Activated T-cell treated with anti-CD3 and anti-CD28 coated beads, Interleukin-2, amount 50 U/mL, for 72 hours (primary cell): ENCODE results near the gene OR4D11. TPM values are rescaled to one million over a fixed set of nuclear protein-coding genes. Genes with fewer than 3 reads are reported as not detected.
A peak's percentile ranks its signal among the peaks of the same experiment; 100 is the strongest.
"Not testable (repeated sequence)": the region's sequence is repeated elsewhere in the genome, so short reads cannot be mapped to it uniquely, and the experiment has no call there.

Experiments
- ATAC-seq, 2 donors: fragments of 150-1000 bp; cut with Tn5 transposase; replicated peaks in 1 of 2; 2 replicates each; pipeline ENCODE4 v1.10.0; 2021; ENCODE audit warnings: moderate library complexity in 2 of 2, mild to moderate bottlenecking in 1 of 2
- DNase-seq, 2 donors: peaks; one replicate each; pipeline ENCODE4 v3.0.0; 2021 to 2022; ENCODE audit warnings: mixed read lengths in 1 of 2
- H3K27ac Mint-ChIP-seq: one replicate; pipeline ENCODE4 v1.8.0; 2022; ENCODE audit warnings: mild to moderate bottlenecking, moderate library complexity, mixed read lengths
- H3K27me3 Mint-ChIP-seq: one replicate; pipeline ENCODE4 v1.8.0; 2022; ENCODE audit warnings: low read depth, mixed read lengths
- H3K36me3 Mint-ChIP-seq, 2 donors: one replicate each; pipeline ENCODE4 v1.8.0; 2022; ENCODE audit warnings: mixed read lengths in 2 of 2, mild to moderate bottlenecking in 1 of 2; ENCODE audit not compliant: insufficient read depth in 2 of 2
- H3K4me1 Mint-ChIP-seq: one replicate; pipeline ENCODE4 v1.8.0; 2022; ENCODE audit warnings: low read depth, mixed read lengths
- H3K4me3 Mint-ChIP-seq, 2 donors: one replicate each; pipeline ENCODE4 v1.8.0; 2022; ENCODE audit warnings: mild to moderate bottlenecking in 2 of 2, mixed read lengths in 2 of 2, moderate library complexity in 2 of 2
- H3K9me3 Mint-ChIP-seq, 2 donors: one replicate each; pipeline ENCODE4 v1.8.0; 2022; ENCODE audit warnings: mixed read lengths in 2 of 2
- total RNA-seq, 2 donors: library from RNA; stranded (reverse); gene quantifications; one replicate each; pipeline ENCODE4 v1.2.3, GENCODE V29; 2022

OR4D11 gene
- total RNA-seq, 2 donors from 2014 or later: not detected

- Mint-ChIP-seq H3K4me3 (no peak overlapping the region), H3K9me3 (no peaks in the 10 kb centered on the region), H3K27ac (no peak overlapping the region), H3K36me3 (no peaks in the 10 kb centered on the region), H3K27me3 (no peaks in the 10 kb centered on the region), H3K4me1 (peaks cover 5% of the 10 kb centered on the region)
- no peak for DNase-seq
- no peak for ATAC-seq
These were observed 25.3 kb downstream of the OR4D11 start for GRCh38 chr11:59528711-59529110.

GRCh38 chr11:59532620-59533019 lies 29.2 kb downstream of the OR4D11 start:
- Mint-ChIP-seq H3K9me3 (no peaks in the 10 kb centered on the region), H3K4me1 (peaks cover 14% of the 10 kb centered on the region), H3K36me3 (no peaks in the 10 kb centered on the region), H3K27ac (no peak overlapping the region), H3K4me3 (no peak overlapping the region), H3K27me3 (no peaks in the 10 kb centered on the region)
- DNase-seq: no peak
- ATAC-seq: no peak

- H3K36me3 Mint-ChIP-seq: no peaks in the 10 kb centered on the region
- no peak for DNase-seq
- ATAC-seq: no peak
- H3K4me1 Mint-ChIP-seq: peaks cover 19% of the 10 kb centered on the region
- no peaks in the 10 kb centered on the region for H3K9me3 Mint-ChIP-seq
- no peaks in the 10 kb centered on the region for H3K27me3 Mint-ChIP-seq
- H3K4me3 Mint-ChIP-seq: no peak overlapping the region
- no peak overlapping the region for H3K27ac Mint-ChIP-seq
These were observed 31.3 kb downstream of the OR4D11 start for GRCh38 chr11:59534676-59535075.

- ATAC-seq (no peak), DNase-seq (no peak)
- Mint-ChIP-seq H3K27me3 (no peaks in the 10 kb centered on the region), H3K4me1 (peaks cover 15% of the 10 kb centered on the region), H3K4me3 (no peak overlapping the region), H3K36me3 (peaks cover 0 to 2% of the 10 kb centered on the region in 2 donors), H3K9me3 (peaks cover 0 to 2% of the 10 kb centered on the region in 2 donors), H3K27ac (no peak overlapping the region)
These were observed 38.9 kb downstream of the OR4D11 start for GRCh38 chr11:59542142-59542810.

- H3K36me3 Mint-ChIP-seq: not testable (repeated sequence)
These were observed 40.3 kb downstream of the OR4D11 start for GRCh38 chr11:59543713-59544112.

GRCh38 chr11:59544869-59545178 lies 41.4 kb downstream of the OR4D11 start:
- Mint-ChIP-seq H3K4me3 (no peak overlapping the region), H3K4me1 (peaks cover 20% of the 10 kb centered on the region), H3K9me3 (peaks cover 0 to 2% of the 10 kb centered on the region in 2 donors), H3K27ac (no peak overlapping the region), H3K27me3 (no peaks in the 10 kb centered on the region), H3K36me3 (peaks cover 0 to 2% of the 10 kb centered on the region in 2 donors)
- DNase-seq (no peak), ATAC-seq (no peak)

More at GRCh38 chr11:59543713-59544112, 40.3 kb downstream of the OR4D11 start:
- H3K27me3 Mint-ChIP-seq, H3K27ac Mint-ChIP-seq, DNase-seq, H3K4me1 Mint-ChIP-seq, ATAC-seq, H3K4me3 Mint-ChIP-seq, H3K9me3 Mint-ChIP-seq: not testable (repeated sequence)

- H3K4me3 Mint-ChIP-seq: no peak overlapping the region
These were observed 42.0 kb downstream of the OR4D11 start for GRCh38 chr11:59545179-59546020.

GRCh38 chr11:59547605-59548308 lies 44.4 kb downstream of the OR4D11 start:
- H3K4me3 Mint-ChIP-seq, H3K27me3 Mint-ChIP-seq, H3K9me3 Mint-ChIP-seq, DNase-seq, ATAC-seq, H3K36me3 Mint-ChIP-seq, H3K27ac Mint-ChIP-seq: not testable (repeated sequence)
- peaks cover 32% of the 10 kb centered on the region for H3K4me1 Mint-ChIP-seq

More at GRCh38 chr11:59545179-59546020, 42.0 kb downstream of the OR4D11 start:
- peak in 1 of 2 donors; percentile 12 for ATAC-seq
- Mint-ChIP-seq H3K27me3 (no peaks in the 10 kb centered on the region), H3K36me3 (peaks cover 0 to 2% of the 10 kb centered on the region in 2 donors), H3K27ac (no peak overlapping the region), H3K9me3 (peaks cover 0 to 2% of the 10 kb centered on the region in 2 donors), H3K4me1 (peaks cover 23% of the 10 kb centered on the region)
- no peak for DNase-seq

GRCh38 chr11:59548309-59548656 lies 44.9 kb downstream of the OR4D11 start:
- DNase-seq (no peak), ATAC-seq (no peak)
- peaks cover 0 to 2% of the 10 kb centered on the region in 2 donors for H3K9me3 Mint-ChIP-seq
- H3K27ac Mint-ChIP-seq: no peak overlapping the region
- no peaks in the 10 kb centered on the region for H3K27me3 Mint-ChIP-seq
- peaks cover 32% of the 10 kb centered on the region for H3K4me1 Mint-ChIP-seq
- no peak overlapping the region for H3K4me3 Mint-ChIP-seq
- H3K36me3 Mint-ChIP-seq: peaks cover 0 to 2% of the 10 kb centered on the region in 2 donors

GRCh38 chr11:59550368-59550841 lies 47.0 kb downstream of the OR4D11 start:
- H3K4me1 Mint-ChIP-seq: peaks cover 27% of the 10 kb centered on the region
- ATAC-seq (peak; percentile 93 to 94), DNase-seq (peak; percentile 88 to 92)
- peak overlapping the region; percentile 89 to 100 for H3K4me3 Mint-ChIP-seq
- H3K36me3 Mint-ChIP-seq: no peaks in the 10 kb centered on the region
- H3K9me3 Mint-ChIP-seq: no peaks in the 10 kb centered on the region
- H3K27ac Mint-ChIP-seq: peak overlapping the region; percentile 100
- no peaks in the 10 kb centered on the region for H3K27me3 Mint-ChIP-seq

GRCh38 chr11:59550842-59551658 lies 47.7 kb downstream of the OR4D11 start:
- Mint-ChIP-seq H3K27ac (peak overlapping the region; percentile 100), H3K4me1 (peaks cover 33% of the 10 kb centered on the region)

GRCh38 chr11:59551659-59552521 lies 48.5 kb downstream of the OR4D11 start:
- peaks cover 41% of the 10 kb centered on the region for H3K4me1 Mint-ChIP-seq
- peak overlapping the region; percentile 89 to 100 for H3K4me3 Mint-ChIP-seq
- H3K9me3 Mint-ChIP-seq: no peaks in the 10 kb centered on the region
- no peaks in the 10 kb centered on the region for H3K36me3 Mint-ChIP-seq
- ATAC-seq (no peak), DNase-seq (no peak)
- peak overlapping the region; percentile 100 for H3K27ac Mint-ChIP-seq
- no peaks in the 10 kb centered on the region for H3K27me3 Mint-ChIP-seq

More at GRCh38 chr11:59550842-59551658, 47.7 kb downstream of the OR4D11 start:
- Mint-ChIP-seq H3K4me3 (peak overlapping the region; percentile 89 to 100), H3K27me3 (no peaks in the 10 kb centered on the region), H3K9me3 (no peaks in the 10 kb centered on the region), H3K36me3 (no peaks in the 10 kb centered on the region)
- peak; percentile 76 to 81 for DNase-seq
- peak; percentile 56 to 57 for ATAC-seq
